Left ventricle myocardium inferior (tissue), 1 donor: Measurements from ENCODE around the gene SOCS3. TPM values are rescaled to one million over a fixed set of nuclear protein-coding genes. Genes with fewer than 3 reads are reported as not detected.

Experiments
- DNase-seq: peaks from one replicate; pipeline ENCODE4 v3.0.0-alpha.2; 2020
- H3K27ac ChIP-seq: fragments of 200-600 bp; replicated peaks from 2 replicates; pipeline ENCODE4 v1.8.0; 2021
- H3K27me3 ChIP-seq: fragments of 200-600 bp; 2 replicates; pipeline ENCODE4 v1.8.0; 2021; ENCODE audit warnings: low read depth
- H3K36me3 ChIP-seq: fragments of 200-600 bp; 2 replicates; pipeline ENCODE4 v1.8.0; 2021
- H3K4me1 ChIP-seq: fragments of 200-600 bp; 2 replicates; pipeline ENCODE4 v1.8.0; 2021
- H3K4me3 ChIP-seq: fragments of 200-600 bp; 2 replicates; pipeline ENCODE4 v1.8.0; 2021; ENCODE audit warnings: mild to moderate bottlenecking, moderate library complexity
- H3K9me3 ChIP-seq: fragments of 200-600 bp; replicated peaks from 2 replicates; pipeline ENCODE4 v1.8.0; 2021
- CTCF ChIP-seq: fragments of 200-600 bp; IDR thresholded peaks from 2 replicates; pipeline ENCODE4 v1.8.0; 2021; ENCODE audit warnings: antibody characterized with exemption, mild to moderate bottlenecking, borderline replicate concordance
- intact Hi-C: fragments of 100-400 bp; cut with micrococcal nuclease; formaldehyde crosslinking; loops from one replicate; pipeline ENCODE4 v1.11.0; 2022
- total RNA-seq: library from RNA; stranded (reverse); fragmentation: NEBNext Ultra II Directional; extraction: Animal tissue kit (Norgen Biotek cat#: 25700); gene quantifications from one replicate; pipeline ENCODE4 v1.2.1, GENCODE V29; 2021
- donor health status: DM: no; HTN: yes; CAD: no; lungs with severe emphysema.

The SOCS3 gene
- total RNA-seq, 1 donor from 2014 or later: 9.5 TPM

- TF ChIP-seq CTCF: no peak
- no peaks in the 10 kb centered on the region for H3K9me3 ChIP-seq
- peaks cover 15% of the 10 kb centered on the region for H3K36me3 ChIP-seq
- H3K27ac ChIP-seq: peak overlapping the region; percentile 84
- no peak overlapping the region for H3K4me3 ChIP-seq
- H3K27me3 ChIP-seq: no peaks in the 10 kb centered on the region
- DNase-seq: no peak
- H3K4me1 ChIP-seq: peaks cover 86% of the 10 kb centered on the region
- intact Hi-C loops: no loop called here
Observed at GRCh38 chr17:78390241-78391050, 30.6 kb upstream of the SOCS3 start.

- peak; percentile 43 for DNase-seq
- H3K36me3 ChIP-seq: peaks cover 6% of the 10 kb centered on the region
- intact Hi-C loops: no loop called here
- peaks cover 95% of the 10 kb centered on the region for H3K4me1 ChIP-seq
- peak overlapping the region; percentile 84 for H3K27ac ChIP-seq
- no peaks in the 10 kb centered on the region for H3K27me3 ChIP-seq
- no peak for TF ChIP-seq CTCF
- H3K9me3 ChIP-seq: no peaks in the 10 kb centered on the region
- peak overlapping the region; percentile 20 for H3K4me3 ChIP-seq
Observed at GRCh38 chr17:78387977-78388941, 28.4 kb upstream of the SOCS3 start.

GRCh38 chr17:78384479-78385175, 24.8 kb upstream of the SOCS3 start:
- DNase-seq: no peak
- Histone ChIP-seq H3K4me1 (peaks cover 100% of the 10 kb centered on the region), H3K9me3 (no peaks in the 10 kb centered on the region), H3K27ac (peak overlapping the region; percentile 74), H3K36me3 (peaks cover 9% of the 10 kb centered on the region), H3K27me3 (no peaks in the 10 kb centered on the region), H3K4me3 (no peak overlapping the region)
- TF ChIP-seq CTCF: no peak
- intact Hi-C loops: no loop called here

GRCh38 chr17:78383725-78384471, 24.0 kb upstream of the SOCS3 start:
- Histone ChIP-seq H3K36me3 (peaks cover 9% of the 10 kb centered on the region), H3K4me1 (peaks cover 100% of the 10 kb centered on the region), H3K4me3 (no peak overlapping the region), H3K27ac (peak overlapping the region; percentile 74), H3K9me3 (no peaks in the 10 kb centered on the region), H3K27me3 (no peaks in the 10 kb centered on the region)
- intact Hi-C loops: no loop called here
- TF ChIP-seq CTCF: no peak
- peak; percentile 68 for DNase-seq
